ENCODE results near the gene FASN. TPM values are rescaled to one million over a fixed set of nuclear protein-coding genes. Genes with fewer than 3 reads are reported as not detected.

The FASN gene
- total and polyA plus RNA-seq, 2 of the 13 experiments (the other 11 are each of a cell fraction or from before 2014, with no cell fraction given) = 51.7 to 101 TPM

DNA sequence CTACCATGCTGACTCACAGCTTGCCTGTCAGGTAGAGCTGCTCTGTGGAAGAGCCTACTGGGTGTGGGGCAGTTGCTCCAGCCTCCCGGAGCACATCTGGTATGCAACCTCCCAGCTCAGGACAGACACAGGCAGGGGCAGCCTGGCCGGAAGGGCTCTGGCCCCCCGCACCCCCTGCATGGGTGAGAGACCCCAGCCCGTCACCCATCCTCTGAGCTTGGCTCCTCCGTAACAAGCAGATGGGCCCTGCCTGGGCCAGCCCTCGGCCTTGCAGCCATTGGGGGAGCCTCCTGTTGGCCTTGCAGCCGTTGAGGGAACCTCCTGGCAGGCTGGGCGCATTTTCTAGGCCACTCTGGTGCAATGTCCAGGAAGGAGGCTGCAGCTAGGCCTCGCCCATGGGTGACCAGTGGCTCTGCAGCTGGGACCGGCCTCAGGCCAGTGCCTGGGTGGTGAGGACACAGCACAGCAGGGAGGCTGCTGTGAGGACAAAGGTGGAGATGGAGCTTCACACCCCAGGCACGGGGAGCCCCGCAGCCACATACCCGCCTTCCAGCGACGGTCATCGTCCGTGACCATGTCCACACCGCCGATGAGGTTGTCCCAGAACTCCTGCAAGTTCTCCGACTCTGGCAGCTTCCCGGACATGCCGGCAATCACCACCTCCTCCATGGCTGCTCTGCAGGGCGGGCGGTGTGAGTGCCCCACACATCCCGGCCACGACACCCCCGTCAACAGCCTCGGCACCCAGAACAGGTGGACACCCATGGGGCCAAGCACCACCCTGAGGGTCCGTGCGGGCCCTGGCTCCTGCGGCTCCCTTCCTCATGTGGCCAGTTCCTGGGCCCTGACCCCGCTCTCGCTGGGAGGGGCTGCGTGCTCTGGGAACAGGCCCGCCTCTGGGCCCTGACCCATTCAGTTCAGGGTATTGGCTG, 2.0 kb downstream of the FASN start (continued):
- TF ChIP-seq, protein P1, sequence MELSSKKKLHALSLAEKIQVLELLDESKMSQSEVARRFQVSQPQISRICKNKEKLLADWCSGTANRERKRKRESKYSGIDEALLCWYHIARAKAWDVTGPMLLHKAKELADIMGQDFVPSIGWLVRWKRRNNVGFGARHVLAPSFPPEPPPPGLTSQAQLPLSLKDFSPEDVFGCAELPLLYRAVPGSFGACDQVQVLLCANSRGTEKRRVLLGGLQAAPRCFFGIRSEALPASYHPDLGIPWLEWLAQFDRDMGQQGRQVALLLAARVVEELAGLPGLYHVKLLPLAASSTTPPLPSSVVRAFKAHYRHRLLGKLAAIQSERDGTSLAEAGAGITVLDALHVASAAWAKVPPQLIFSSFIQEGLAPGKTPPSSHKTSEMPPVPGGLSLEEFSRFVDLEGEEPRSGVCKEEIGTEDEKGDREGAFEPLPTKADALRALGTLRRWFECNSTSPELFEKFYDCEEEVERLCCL (CRISPR knock-in tag; IDR thresholded peaks at IDR 0.05; ENCODE audit: borderline replicate concordance) = no peak
- TF ChIP-seq JUND (CRISPR knock-in tag; IDR thresholded peaks at IDR 0.05) (0 out of 2 replicates have a peak, but pooled peaks have one; percentile 21), SMC3 (IDR thresholded peaks at IDR 0.05; ENCODE audit: low read length) (no peak), ARNTL (CRISPR knock-in tag; IDR thresholded peaks at IDR 0.05) (no peak), KDM5B (CRISPR knock-in tag; IDR thresholded peaks at IDR 0.05; ENCODE audit: borderline replicate concordance) (peak; percentile 8; the same call in 1 of the 2 replicates), ZNF570 (CRISPR knock-in tag; IDR thresholded peaks at IDR 0.05; ENCODE audit: borderline replicate concordance) (no peak; the same call in 1 of the 2 replicates), STAT5B (CRISPR knock-in tag; IDR thresholded peaks at IDR 0.05) (no peak), SMYD3 (CRISPR knock-in tag; IDR thresholded peaks at IDR 0.05) (no peak), KDM6A (CRISPR knock-in tag; IDR thresholded peaks at IDR 0.05; ENCODE audit: low read depth) (no peak), NR3C1 (CRISPR knock-in tag; IDR thresholded peaks at IDR 0.05) (no peak), ZBTB3 (CRISPR knock-in tag; IDR thresholded peaks at IDR 0.05; ENCODE audit: borderline replicate concordance, low read depth) (no peak), SRY (CRISPR knock-in tag; IDR thresholded peaks at IDR 0.05) (no peak), ZNF33A (CRISPR knock-in tag; IDR thresholded peaks at IDR 0.05; ENCODE audit: borderline replicate concordance) (no peak), ZFX (CRISPR knock-in tag; IDR thresholded peaks at IDR 0.05; ENCODE audit: low read depth) (peak; percentile 57; the same call in 1 of the 2 replicates), ETV6 (CRISPR knock-in tag; conservative IDR thresholded peaks at IDR 0.05) (0 out of 2 replicates have a peak, but pooled peaks have one; percentile 16), ZNF883 (CRISPR knock-in tag; IDR thresholded peaks at IDR 0.05; ENCODE audit: not compliant biosample characterization) (no peak), ZNF33B (CRISPR knock-in tag; IDR thresholded peaks at IDR 0.05) (no peak), HOXA9 (CRISPR knock-in tag; IDR thresholded peaks at IDR 0.05; ENCODE audit: borderline replicate concordance) (no peak)
- TF ChIP-seq, protein P2, sequence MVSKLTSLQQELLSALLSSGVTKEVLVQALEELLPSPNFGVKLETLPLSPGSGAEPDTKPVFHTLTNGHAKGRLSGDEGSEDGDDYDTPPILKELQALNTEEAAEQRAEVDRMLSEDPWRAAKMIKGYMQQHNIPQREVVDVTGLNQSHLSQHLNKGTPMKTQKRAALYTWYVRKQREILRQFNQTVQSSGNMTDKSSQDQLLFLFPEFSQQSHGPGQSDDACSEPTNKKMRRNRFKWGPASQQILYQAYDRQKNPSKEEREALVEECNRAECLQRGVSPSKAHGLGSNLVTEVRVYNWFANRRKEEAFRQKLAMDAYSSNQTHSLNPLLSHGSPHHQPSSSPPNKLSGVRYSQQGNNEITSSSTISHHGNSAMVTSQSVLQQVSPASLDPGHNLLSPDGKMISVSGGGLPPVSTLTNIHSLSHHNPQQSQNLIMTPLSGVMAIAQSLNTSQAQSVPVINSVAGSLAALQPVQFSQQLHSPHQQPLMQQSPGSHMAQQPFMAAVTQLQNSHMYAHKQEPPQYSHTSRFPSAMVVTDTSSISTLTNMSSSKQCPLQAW (CRISPR knock-in tag; IDR thresholded peaks at IDR 0.05) = 0 out of 2 replicates have a peak, but pooled peaks have one; percentile 15
- TF ChIP-seq, protein P3, sequence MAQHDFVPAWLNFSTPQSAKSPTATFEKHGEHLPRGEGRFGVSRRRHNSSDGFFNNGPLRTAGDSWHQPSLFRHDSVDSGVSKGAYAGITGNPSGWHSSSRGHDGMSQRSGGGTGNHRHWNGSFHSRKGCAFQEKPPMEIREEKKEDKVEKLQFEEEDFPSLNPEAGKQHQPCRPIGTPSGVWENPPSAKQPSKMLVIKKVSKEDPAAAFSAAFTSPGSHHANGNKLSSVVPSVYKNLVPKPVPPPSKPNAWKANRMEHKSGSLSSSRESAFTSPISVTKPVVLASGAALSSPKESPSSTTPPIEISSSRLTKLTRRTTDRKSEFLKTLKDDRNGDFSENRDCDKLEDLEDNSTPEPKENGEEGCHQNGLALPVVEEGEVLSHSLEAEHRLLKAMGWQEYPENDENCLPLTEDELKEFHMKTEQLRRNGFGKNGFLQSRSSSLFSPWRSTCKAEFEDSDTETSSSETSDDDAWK (CRISPR knock-in tag; IDR thresholded peaks at IDR 0.05) = no peak
- TF ChIP-seq, protein P4, sequence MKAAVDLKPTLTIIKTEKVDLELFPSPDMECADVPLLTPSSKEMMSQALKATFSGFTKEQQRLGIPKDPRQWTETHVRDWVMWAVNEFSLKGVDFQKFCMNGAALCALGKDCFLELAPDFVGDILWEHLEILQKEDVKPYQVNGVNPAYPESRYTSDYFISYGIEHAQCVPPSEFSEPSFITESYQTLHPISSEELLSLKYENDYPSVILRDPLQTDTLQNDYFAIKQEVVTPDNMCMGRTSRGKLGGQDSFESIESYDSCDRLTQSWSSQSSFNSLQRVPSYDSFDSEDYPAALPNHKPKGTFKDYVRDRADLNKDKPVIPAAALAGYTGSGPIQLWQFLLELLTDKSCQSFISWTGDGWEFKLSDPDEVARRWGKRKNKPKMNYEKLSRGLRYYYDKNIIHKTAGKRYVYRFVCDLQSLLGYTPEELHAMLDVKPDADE (CRISPR knock-in tag; IDR thresholded peaks at IDR 0.05) = no peak
- TF ChIP-seq, protein P5, sequence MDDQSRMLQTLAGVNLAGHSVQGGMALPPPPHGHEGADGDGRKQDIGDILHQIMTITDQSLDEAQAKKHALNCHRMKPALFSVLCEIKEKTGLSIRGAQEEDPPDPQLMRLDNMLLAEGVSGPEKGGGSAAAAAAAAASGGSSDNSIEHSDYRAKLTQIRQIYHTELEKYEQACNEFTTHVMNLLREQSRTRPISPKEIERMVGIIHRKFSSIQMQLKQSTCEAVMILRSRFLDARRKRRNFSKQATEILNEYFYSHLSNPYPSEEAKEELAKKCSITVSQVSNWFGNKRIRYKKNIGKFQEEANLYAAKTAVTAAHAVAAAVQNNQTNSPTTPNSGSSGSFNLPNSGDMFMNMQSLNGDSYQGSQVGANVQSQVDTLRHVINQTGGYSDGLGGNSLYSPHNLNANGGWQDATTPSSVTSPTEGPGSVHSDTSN (CRISPR knock-in tag; IDR thresholded peaks at IDR 0.05; ENCODE audit: borderline replicate concordance) = no peak

Data from HepG2 (cell line).